HepG2 (cell line): ENCODE measurements around the gene HAGHL. TPM values are rescaled to one million over a fixed set of nuclear protein-coding genes. Genes with fewer than 3 reads are reported as not detected.

Experiments
- ATAC-seq: fragments of 200-7000 bp; cut with Tn5 transposase; 3 replicates; pipeline ENCODE4 v1.9.1; 2020; ENCODE audit warnings: mild to moderate bottlenecking, moderate library complexity
- BruUV-seq: library from RNA; stranded (reverse); fragments of 400-500 nt; replicated peaks from 2 replicates; lab custom pipeline; 2021; lab: Mats Ljungman, UMichigan
- CTCF ChIA-PET: fragments of 300-600 bp; formaldehyde crosslinking; extraction: SDS; loops from one replicate; lab custom pipeline; 2021; ENCODE audit warnings: low total read pairs, inconsistent platforms, low intra/inter-chr PET ratio; lab: Yijun Ruan, JAX
- POLR2A ChIA-PET: fragments of 350-600 bp; sonication (Branson Sonifier 250); formaldehyde crosslinking; loops from one replicate; lab custom pipeline; 2020; ENCODE audit warnings: antibody characterized with exemption, inconsistent platforms; lab: Yijun Ruan, JAX
- DNase-seq: peaks from one replicate; pipeline ENCODE4 v3.0.0-alpha.2; 2015; ENCODE audit warnings: low spot score
- FAIRE-seq: peaks from 3 replicates; lab custom pipeline; 2011; peaks lifted over from hg19 to GRCh38; lab: Jason Lieb, UNC
- H2AFZ ChIP-seq: one replicate; pipeline ENCODE4 v1.6.1; 2011; ENCODE audit warnings: low read length, inconsistent platforms
- H3K27ac ChIP-seq: fragments of 300-600 bp; 3 replicates; pipeline ENCODE4 v1.8.0; 2011; ENCODE audit warnings: mixed run types, mild to moderate bottlenecking, mixed read lengths, low read length, inconsistent platforms; ENCODE audit not compliant: insufficient read depth; ENCODE audit errors: extremely low read length
- H3K27me3 ChIP-seq, 2 experiments: fragments of 200-600 bp in 1 of 2; 2 replicates in 1 of 2; 3 replicates in 1 of 2; pipeline versions ENCODE4 v1.6.0 to v1.8.0; 2011; ENCODE audit warnings: low read length in 2 of 2, mild to moderate bottlenecking in 2 of 2, moderate library complexity in 2 of 2, inconsistent platforms in 1 of 2; ENCODE audit not compliant: insufficient read depth in 2 of 2, control insufficient read depth in 1 of 2
- H3K36me3 ChIP-seq, 2 experiments: fragments of 200-600 bp in 1 of 2; replicated peaks in 1 of 2; 2 replicates in 1 of 2; 3 replicates in 1 of 2; pipeline versions ENCODE4 v1.5.1 to v1.8.0; 2011; ENCODE audit warnings: low read length in 2 of 2, inconsistent platforms in 1 of 2; ENCODE audit not compliant: insufficient read depth in 2 of 2, control insufficient read depth in 1 of 2
- H3K4me1 ChIP-seq: 2 replicates; pipeline ENCODE4 v1.5.1; 2012; ENCODE audit warnings: low read length, inconsistent platforms; ENCODE audit not compliant: insufficient read depth
- H3K4me2 ChIP-seq: 2 replicates; pipeline ENCODE4 v1.6.0; 2011; ENCODE audit warnings: low read depth, low read length, inconsistent platforms
- H3K4me3 ChIP-seq, 3 experiments: fragments of 200-600 bp in 1 of 3; sonication (generic), shearing (Covaris generic) in 1 of 3; replicated peaks in 1 of 3; 2 replicates each; pipeline ENCODE4 v1.5.1; 2011 to 2016; ENCODE audit warnings: low read length in 3 of 3, inconsistent platforms in 2 of 3, low read depth in 2 of 3, mild to moderate bottlenecking in 2 of 3, control low read depth in 1 of 3, mixed read lengths in 1 of 3; ENCODE audit not compliant: insufficient read depth in 1 of 3
- H3K79me2 ChIP-seq: one replicate; pipeline ENCODE4 v1.6.1; 2011; ENCODE audit warnings: low read length, inconsistent platforms; ENCODE audit not compliant: insufficient read depth
- H3K9ac ChIP-seq: 2 replicates; pipeline ENCODE4 v1.6.0; 2011; ENCODE audit warnings: mild to moderate bottlenecking, low read depth, low read length, inconsistent platforms; ENCODE audit not compliant: insufficient read depth
- H3K9me3 ChIP-seq: 2 replicates; pipeline ENCODE4 v1.5.1; 2012; ENCODE audit warnings: mild to moderate bottlenecking, low read length
- H4K20me1 ChIP-seq: 2 replicates; pipeline ENCODE4 v1.6.0; 2011; ENCODE audit warnings: inconsistent platforms, mild to moderate bottlenecking, low read length, moderate library complexity; ENCODE audit not compliant: insufficient read depth
- AGO1 ChIP-seq: fragments of 200-400 bp; formaldehyde crosslinking; IDR thresholded peaks from 2 replicates; pipeline ENCODE4 v1.6.1; 2017; ENCODE audit warnings: mild to moderate bottlenecking, low read depth, low read length, moderate library complexity; ENCODE audit not compliant: poor library complexity, severe bottlenecking
- AGO2 ChIP-seq: fragments of 200-400 bp; formaldehyde crosslinking; optimal IDR thresholded peaks from 2 replicates; pipeline ENCODE3; 2017; ENCODE audit warnings: mild to moderate bottlenecking, low read depth, low read length, moderate library complexity
- HNRNPLL ChIP-seq: fragments of 200-400 bp; formaldehyde crosslinking; IDR thresholded peaks from 2 replicates; pipeline ENCODE4 v1.6.1; 2017; ENCODE audit warnings: mild to moderate bottlenecking, low read depth, low read length; ENCODE audit not compliant: poor library complexity, severe bottlenecking
- IRF2 ChIP-seq: IDR thresholded peaks from 2 replicates; pipeline ENCODE4 v1.6.1; 2018; ENCODE audit warnings: missing genetic modification reagents, missing compliant biosample characterization
- PRPF4 ChIP-seq: fragments of 200-400 bp; formaldehyde crosslinking; IDR thresholded peaks from 2 replicates; pipeline ENCODE4 v1.6.1; 2016; ENCODE audit warnings: low read length, low read depth; ENCODE audit not compliant: poor library complexity, severe bottlenecking
- TBX2 ChIP-seq: sonication (generic); formaldehyde crosslinking; IDR thresholded peaks from 2 replicates; pipeline ENCODE4 v1.5.0; 2020; ENCODE audit warnings: missing genetic modification reagents, mild to moderate bottlenecking, borderline replicate concordance
- U2AF1 ChIP-seq: fragments of 200-400 bp; formaldehyde crosslinking; optimal IDR thresholded peaks from 2 replicates; pipeline ENCODE3; 2017; ENCODE audit warnings: mild to moderate bottlenecking, low read depth, low read length
- ZFP36L2 ChIP-seq: sonication (generic); formaldehyde crosslinking; IDR thresholded peaks from 2 replicates; pipeline ENCODE4 v1.4.0; 2020; ENCODE audit warnings: missing genetic modification reagents
- ZNF781 ChIP-seq: sonication (generic); formaldehyde crosslinking; IDR thresholded peaks from 2 replicates; pipeline ENCODE4 v1.5.1; 2020; ENCODE audit warnings: borderline replicate concordance, mild to moderate bottlenecking, missing genetic modification reagents; ENCODE audit errors: not compliant biosample characterization
- WGBS: methylation state at CpG from one replicate; pipeline ENCODE4 v1.1.6; 2017; ENCODE audit warnings: low lambda C conversion rate; 5-methylcytosine and 5-hydroxymethylcytosine counted together
- in situ Hi-C: cut with HindIII; loops from 2 replicates; pipeline ENCODE4 v1.10.0; 2017; ENCODE audit warnings: low pct_unique_long_range_greater_than_20kb; ENCODE audit not compliant: extremely low pct_ligation_motif_present
- intact Hi-C: fragments of 100-400 bp; cut with micrococcal nuclease; formaldehyde crosslinking; loops from one replicate; pipeline ENCODE4 v1.10.0; 2022; ENCODE audit not compliant: unreplicated experiment
- polyA plus RNA-seq, 8 experiments: library from polyadenylated mRNA; depleted of rRNA in 3 of 8; stranded (reverse) in 7 of 8; unstranded in 1 of 8; fragments of >200 nt; fragmentation: Illumina TruSeq in 4 of 8; extraction: Trizol in 4 of 8; gene quantifications; 2 replicates each; pipeline versions ENCODE4 v1.2.1 to v1.2.3, GENCODE V29; 2011 to 2016; ENCODE audit warnings: low read depth in 4 of 8, missing spikeins in 1 of 8, mixed read lengths in 1 of 8; ENCODE audit not compliant: insufficient read depth in 1 of 8
- total RNA-seq, 5 experiments: library from RNA; depleted of rRNA; stranded (reverse); fragments of >200 nt; fragmentation: Illumina TruSeq; extraction: Trizol; gene quantifications; 2 replicates each; pipeline ENCODE4 v1.2.3, GENCODE V29; 2016; ENCODE audit warnings: low read depth in 1 of 5
- TF ChIP-seq, protein P1 (sequence below): sonication (generic); formaldehyde crosslinking; IDR thresholded peaks from 2 replicates; pipeline ENCODE4 v1.4.0; 2020; ENCODE audit warnings: mild to moderate bottlenecking, missing genetic modification reagents
- TF ChIP-seq, protein P2 (sequence below): sonication (generic); formaldehyde crosslinking; IDR thresholded peaks from 2 replicates; pipeline ENCODE4 v1.5.0; 2020; ENCODE audit warnings: mild to moderate bottlenecking, missing genetic modification reagents
- TF ChIP-seq, protein P3 (sequence below): sonication (generic); formaldehyde crosslinking; conservative IDR thresholded peaks from 2 replicates; pipeline ENCODE4 v1.4.0; 2020; ENCODE audit warnings: missing genetic modification reagents

The HAGHL gene
- total and polyA plus RNA-seq, 2 of the 13 experiments (the other 11 are each of a cell fraction or from before 2014, with no cell fraction given): 3.4 to 8.4 TPM

DNA sequence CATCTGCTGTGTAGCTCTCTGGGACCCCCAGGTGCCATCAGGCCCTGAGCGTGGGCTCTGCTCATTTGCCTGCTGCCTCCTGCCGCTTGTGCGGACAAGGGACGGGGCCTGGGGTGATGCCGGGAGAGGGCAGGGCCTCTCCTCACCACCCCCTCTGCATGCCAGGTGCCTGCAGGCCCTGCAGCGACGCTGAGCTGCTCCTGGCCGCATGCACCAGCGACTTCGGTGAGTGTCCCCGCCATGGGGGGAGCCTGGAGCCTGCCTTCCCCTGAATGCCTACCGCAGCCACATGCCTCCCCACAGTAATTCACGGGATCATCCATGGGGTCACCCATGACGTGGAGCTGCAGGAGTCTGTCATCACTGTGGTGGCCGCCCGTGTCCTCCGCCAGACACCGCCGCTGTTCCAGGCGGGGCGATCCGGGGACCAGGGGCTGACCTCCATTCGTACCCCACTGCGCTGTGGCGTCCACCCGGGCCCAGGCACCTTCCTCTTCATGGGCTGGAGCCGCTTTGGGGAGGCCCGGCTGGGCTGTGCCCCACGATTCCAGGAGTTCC lies 10.1 kb upstream of the HAGHL start:
- intact Hi-C loops: no loop called here
- DNase-seq: no peak
- H2AFZ ChIP-seq: no peak overlapping the region
- peaks cover 56% of the 10 kb centered on the region for H3K4me1 ChIP-seq
- no peaks in the 10 kb centered on the region for H3K9me3 ChIP-seq
- CTCF ChIA-PET: no interaction called here
- peaks cover 3% of the 10 kb centered on the region for H3K79me2 ChIP-seq
- peak overlapping the region; percentile 92; the same call in 1 of the 2 replicates for H3K4me2 ChIP-seq
- H4K20me1 ChIP-seq: peaks cover 5% of the 10 kb centered on the region
- no peak overlapping the region for H3K9ac ChIP-seq
- no peaks in the 10 kb centered on the region for H3K36me3 ChIP-seq
- no peak for FAIRE-seq
- H3K4me3 ChIP-seq: 0 out of 6 replicates have a peak overlapping the region, but pooled peaks of 1 of the 3 experiments have one; percentile 77
- TF ChIP-seq AGO1 (peak; percentile 23), IRF2 (no peak), PRPF4 (no peak), ZNF781 (CRISPR knock-in tag) (no peak), TBX2 (0 out of 2 replicates have a peak, but pooled peaks have one; percentile 3), AGO2 (peak; percentile 73), HNRNPLL (peak; percentile 7), U2AF1 (no peak), ZFP36L2 (CRISPR knock-in tag) (no peak)
- TF ChIP-seq, protein P1, sequence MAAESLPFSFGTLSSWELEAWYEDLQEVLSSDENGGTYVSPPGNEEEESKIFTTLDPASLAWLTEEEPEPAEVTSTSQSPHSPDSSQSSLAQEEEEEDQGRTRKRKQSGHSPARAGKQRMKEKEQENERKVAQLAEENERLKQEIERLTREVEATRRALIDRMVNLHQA (CRISPR knock-in tag): no peak
- TF ChIP-seq, protein P2, sequence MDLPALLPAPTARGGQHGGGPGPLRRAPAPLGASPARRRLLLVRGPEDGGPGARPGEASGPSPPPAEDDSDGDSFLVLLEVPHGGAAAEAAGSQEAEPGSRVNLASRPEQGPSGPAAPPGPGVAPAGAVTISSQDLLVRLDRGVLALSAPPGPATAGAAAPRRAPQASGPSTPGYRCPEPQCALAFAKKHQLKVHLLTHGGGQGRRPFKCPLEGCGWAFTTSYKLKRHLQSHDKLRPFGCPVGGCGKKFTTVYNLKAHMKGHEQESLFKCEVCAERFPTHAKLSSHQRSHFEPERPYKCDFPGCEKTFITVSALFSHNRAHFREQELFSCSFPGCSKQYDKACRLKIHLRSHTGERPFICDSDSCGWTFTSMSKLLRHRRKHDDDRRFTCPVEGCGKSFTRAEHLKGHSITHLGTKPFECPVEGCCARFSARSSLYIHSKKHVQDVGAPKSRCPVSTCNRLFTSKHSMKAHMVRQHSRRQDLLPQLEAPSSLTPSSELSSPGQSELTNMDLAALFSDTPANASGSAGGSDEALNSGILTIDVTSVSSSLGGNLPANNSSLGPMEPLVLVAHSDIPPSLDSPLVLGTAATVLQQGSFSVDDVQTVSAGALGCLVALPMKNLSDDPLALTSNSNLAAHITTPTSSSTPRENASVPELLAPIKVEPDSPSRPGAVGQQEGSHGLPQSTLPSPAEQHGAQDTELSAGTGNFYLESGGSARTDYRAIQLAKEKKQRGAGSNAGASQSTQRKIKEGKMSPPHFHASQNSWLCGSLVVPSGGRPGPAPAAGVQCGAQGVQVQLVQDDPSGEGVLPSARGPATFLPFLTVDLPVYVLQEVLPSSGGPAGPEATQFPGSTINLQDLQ (CRISPR knock-in tag): no peak
- TF ChIP-seq, protein P3, sequence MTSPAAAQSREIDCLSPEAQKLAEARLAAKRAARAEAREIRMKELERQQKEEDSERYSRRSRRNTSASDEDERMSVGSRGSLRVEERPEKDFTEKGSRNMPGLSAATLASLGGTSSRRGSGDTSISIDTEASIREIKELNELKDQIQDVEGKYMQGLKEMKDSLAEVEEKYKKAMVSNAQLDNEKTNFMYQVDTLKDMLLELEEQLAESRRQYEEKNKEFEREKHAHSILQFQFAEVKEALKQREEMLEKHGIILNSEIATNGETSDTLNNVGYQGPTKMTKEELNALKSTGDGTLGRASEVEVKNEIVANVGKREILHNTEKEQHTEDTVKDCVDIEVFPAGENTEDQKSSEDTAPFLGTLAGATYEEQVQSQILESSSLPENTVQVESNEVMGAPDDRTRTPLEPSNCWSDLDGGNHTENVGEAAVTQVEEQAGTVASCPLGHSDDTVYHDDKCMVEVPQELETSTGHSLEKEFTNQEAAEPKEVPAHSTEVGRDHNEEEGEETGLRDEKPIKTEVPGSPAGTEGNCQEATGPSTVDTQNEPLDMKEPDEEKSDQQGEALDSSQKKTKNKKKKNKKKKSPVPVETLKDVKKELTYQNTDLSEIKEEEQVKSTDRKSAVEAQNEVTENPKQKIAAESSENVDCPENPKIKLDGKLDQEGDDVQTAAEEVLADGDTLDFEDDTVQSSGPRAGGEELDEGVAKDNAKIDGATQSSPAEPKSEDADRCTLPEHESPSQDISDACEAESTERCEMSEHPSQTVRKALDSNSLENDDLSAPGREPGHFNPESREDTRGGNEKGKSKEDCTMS (CRISPR knock-in tag): no peak
- no peaks in the 10 kb centered on the region for H3K27me3 ChIP-seq
- WGBS: 96% methylated on average over 5 of the region's 29 CpGs
- in situ Hi-C loops: no loop called here
- no peak for ATAC-seq
- POLR2A ChIA-PET: interaction anchor here (1.2 to 2.4 kb wide), 5 partner anchors 8 to 44 kb away, joined by 7 to 14 read pairs (median 9); partner anchors contain the start of genes CCDC78, CIAO3, HAGHL and MSLN
- BruUV-seq: no TSS peak
- H3K27ac ChIP-seq: no peak overlapping the region
